IPS-18c (cell line): ENCODE results near the gene ZNF610.
A peak's percentile ranks its signal among the peaks of the same experiment; 100 is the strongest.

Experiments
- H3K4me3 ChIP-seq: 2 replicates; pipeline ENCODE4 v1.7.0; 2013; ENCODE audit warnings: low read depth, mild to moderate bottlenecking, low read length, moderate library complexity; ENCODE audit not compliant: insufficient read depth
- H3K9me3 ChIP-seq: one replicate; pipeline ENCODE4 v1.6.1; 2013; ENCODE audit warnings: mild to moderate bottlenecking, low read length, moderate library complexity; ENCODE audit not compliant: control insufficient read depth, insufficient read depth

ZNF610 gene

GRCh38 chr19:52369559-52370340 is 33.7 kb downstream of the ZNF610 start, which contains the start of gene ZNF880:
ZNF880 (plus strand) TSS chr19:52369923; CDS start chr19:52369966, 43 bp downstream.
- Histone ChIP-seq H3K9me3 (peaks cover 5% of the 10 kb centered on the region), H3K4me3 (peak within 1 kb of the TSS; percentile 57)

DNA sequence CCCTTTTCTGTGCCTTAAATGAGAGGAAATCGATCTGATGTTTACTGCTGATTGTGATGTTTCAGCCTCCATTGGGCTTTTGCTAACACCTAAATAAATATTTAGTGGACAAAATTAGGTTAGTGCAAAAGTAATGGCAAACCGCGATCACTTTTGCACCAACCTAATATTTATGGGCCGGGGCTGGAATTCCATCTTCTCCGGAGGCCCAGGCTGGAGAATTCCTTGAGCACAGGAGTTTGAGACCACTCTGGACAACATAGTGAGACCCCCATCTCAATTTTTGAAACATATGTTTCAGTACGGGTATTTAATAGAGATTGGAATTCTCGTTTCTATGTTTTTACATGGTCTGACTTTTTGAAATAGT is 34.3 kb downstream of the ZNF610 start:
- peaks cover 5% of the 10 kb centered on the region for H3K9me3 ChIP-seq
- peak overlapping the region; percentile 57 for H3K4me3 ChIP-seq

DNA sequence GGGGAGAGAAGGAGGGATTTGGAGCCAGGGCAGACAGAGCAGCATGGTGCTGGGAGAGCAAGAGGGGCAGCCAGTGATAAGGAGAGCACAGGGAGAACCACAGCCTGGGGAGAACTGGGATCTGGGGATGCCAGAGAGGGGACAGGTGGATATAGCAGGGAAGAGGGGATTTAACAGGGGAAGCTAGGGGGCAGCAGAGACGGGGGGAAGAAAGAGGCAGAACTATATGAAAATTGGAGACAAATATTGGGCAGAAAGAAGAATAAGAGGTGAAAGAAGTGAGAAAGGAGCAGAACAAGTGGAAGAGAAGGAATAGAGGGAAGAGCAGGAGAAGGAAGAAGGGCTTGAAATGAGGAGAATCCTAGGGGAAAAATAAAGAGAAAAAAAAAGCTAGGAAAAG is 55.1 kb downstream of the ZNF610 start:
- H3K9me3 ChIP-seq: peaks cover 5% of the 10 kb centered on the region
- H3K4me3 ChIP-seq: no peak overlapping the region

- Histone ChIP-seq H3K4me3 (no peak within 1 kb of the TSS), H3K9me3 (peaks cover 4% of the 10 kb centered on the region)
These were observed 61.5 kb downstream of the ZNF610 start, which contains the start of gene ZNF528 for GRCh38 chr19:52397310-52398080. ZNF528 (plus strand) TSS chr19:52397849; CDS start chr19:52402014, 4,165 bp downstream.

GRCh38 chr19:52398081-52398441 is 62.0 kb downstream of the ZNF610 start:
- no peak overlapping the region for H3K4me3 ChIP-seq
- H3K9me3 ChIP-seq: peaks cover 4% of the 10 kb centered on the region

DNA sequence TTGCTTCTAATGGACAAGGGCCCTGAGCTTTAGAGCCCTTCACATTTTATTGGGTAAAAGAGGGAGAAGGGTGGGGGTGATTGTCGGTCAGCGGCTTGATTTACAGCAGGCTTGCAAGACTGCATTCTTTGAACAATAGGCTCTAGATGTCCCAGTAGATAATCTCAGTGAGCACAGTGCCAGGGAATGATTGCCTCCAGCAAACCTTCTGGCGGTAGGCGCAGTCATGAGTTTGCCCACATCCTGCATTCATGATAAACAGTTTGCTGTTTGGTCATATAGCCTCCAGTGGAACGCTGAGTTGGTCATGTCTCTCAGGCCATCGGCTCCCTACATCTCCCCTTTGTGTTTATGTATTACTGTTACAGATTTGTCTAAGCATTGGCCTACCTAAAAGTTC is 74.2 kb downstream of the ZNF610 start:
- Histone ChIP-seq H3K4me3 (no peak overlapping the region), H3K9me3 (peaks cover 12% of the 10 kb centered on the region)

- H3K9me3 ChIP-seq: peaks cover 12% of the 10 kb centered on the region
- H3K4me3 ChIP-seq: no peak overlapping the region; the same call in 1 of the 2 replicates
These were observed 79.7 kb downstream of the ZNF610 start for GRCh38 chr19:52415711-52416110.
